Measurements from ENCODE around the gene C11orf42. TPM values are rescaled to one million over a fixed set of nuclear protein-coding genes. Genes with fewer than 3 reads are reported as not detected.

Gene C11orf42
- not detected in 5 replicates for total RNA-seq (2022; extraction: Qiagen RNA extraction)

GRCh38 chr11:6205366-6205765, at the start of gene C11orf42:
Gene C11orf42, plus strand, starts transcription at chr11:6205557. Its CDS starts 59 bp downstream, at chr11:6205616.

GRCh38 chr11:6170226-6170625, 35.1 kb upstream of the C11orf42 start, which contains the start of gene OR52B2:
Gene OR52B2, minus strand, starts transcription at chr11:6170326. Its CDS starts 0 bp downstream, at chr11:6170326.

GRCh38 chr11:6199174-6199810, 6.1 kb upstream of the C11orf42 start, which contains the start of gene OR52W1:
Gene OR52W1, plus strand, starts transcription at chr11:6199224. Its CDS starts 0 bp downstream, at chr11:6199224.

GRCh38 chr11:6234387-6235107, 29.2 kb downstream of the C11orf42 start, which contains the start of gene FHIP1B:
Gene FHIP1B, minus strand, starts transcription at chr11:6234636. Its CDS starts 10,120 bp downstream, at chr11:6224516.

GRCh38 chr11:6238902-6239301, 33.5 kb downstream of the C11orf42 start, which contains the start of gene CNGA4:
Gene CNGA4, plus strand, starts transcription at chr11:6239089. Its CDS starts 118 bp downstream, at chr11:6239207.

Other genes with a start within 250 kb of the C11orf42 start
- gene OR56A5, start 237.1 kb upstream of the C11orf42 start, total RNA-seq (2022; extraction: Qiagen RNA extraction), result not detected in 5 replicates
- gene OR52L1, start 218.6 kb upstream of the C11orf42 start, total RNA-seq (2022; extraction: Qiagen RNA extraction), result not detected in 5 replicates
- gene OR56A4, start 198.6 kb upstream of the C11orf42 start, total RNA-seq (2022; extraction: Qiagen RNA extraction), result not detected in 5 replicates
- gene OR56A1, start 174.8 kb upstream of the C11orf42 start, total RNA-seq (2022; extraction: Qiagen RNA extraction), result not detected in 5 replicates
- gene OR56B4, start 97.9 kb upstream of the C11orf42 start, total RNA-seq (2022; extraction: Qiagen RNA extraction), result not detected in 5 replicates
- gene OR52B2, start 35.2 kb upstream of the C11orf42 start, total RNA-seq (2022; extraction: Qiagen RNA extraction), result not detected in 5 replicates
- gene OR52W1, start 6.3 kb upstream of the C11orf42 start, total RNA-seq (2022; extraction: Qiagen RNA extraction), result not detected in 5 replicates
- gene FHIP1B, start 29.1 kb downstream of the C11orf42 start, total RNA-seq (2022; extraction: Qiagen RNA extraction), result 14.6 to 20.3 TPM (median 16.2 TPM) in 5 replicates
- 0.05 to 0.10 TPM (median 0.07 TPM) in 4 of 5 replicates, not detected in the other for gene CNGA4, start 33.5 kb downstream of the C11orf42 start, total RNA-seq (2022; extraction: Qiagen RNA extraction)
- gene CCKBR, start 54.3 kb downstream of the C11orf42 start, total RNA-seq (2022; extraction: Qiagen RNA extraction), result not detected in 5 replicates
- gene CAVIN3, start 114.9 kb downstream of the C11orf42 start, total RNA-seq (2022; extraction: Qiagen RNA extraction), result 20.8 to 32.7 TPM (median 25.4 TPM) in 5 replicates
- gene SMPD1, start 184.9 kb downstream of the C11orf42 start, total RNA-seq (2022; extraction: Qiagen RNA extraction), result 9.3 to 11.3 TPM (median 10.1 TPM) in 5 replicates
- gene APBB1, start 213.5 kb downstream of the C11orf42 start, total RNA-seq (2022; extraction: Qiagen RNA extraction), result 16.6 to 20.1 TPM (median 18.9 TPM) in 5 replicates
- 0.48 to 0.66 TPM (median 0.51 TPM) in 5 replicates for gene HPX, start 235.4 kb downstream of the C11orf42 start, total RNA-seq (2022; extraction: Qiagen RNA extraction)